Measurements from ENCODE around the gene DNM2. TPM values are rescaled to one million over a fixed set of nuclear protein-coding genes. Genes with fewer than 3 reads are reported as not detected.
A peak's percentile ranks its signal among the peaks of the same experiment; 100 is the strongest.
"Not testable (repeated sequence)": the region's sequence is repeated elsewhere in the genome, so short reads cannot be mapped to it uniquely, and the experiment has no call there.

DNM2 gene
- total and polyA plus RNA-seq, 2 of the 13 experiments (the other 11 are each of a cell fraction or from before 2014, with no cell fraction given), result 41.7 to 59.8 TPM

DNA sequence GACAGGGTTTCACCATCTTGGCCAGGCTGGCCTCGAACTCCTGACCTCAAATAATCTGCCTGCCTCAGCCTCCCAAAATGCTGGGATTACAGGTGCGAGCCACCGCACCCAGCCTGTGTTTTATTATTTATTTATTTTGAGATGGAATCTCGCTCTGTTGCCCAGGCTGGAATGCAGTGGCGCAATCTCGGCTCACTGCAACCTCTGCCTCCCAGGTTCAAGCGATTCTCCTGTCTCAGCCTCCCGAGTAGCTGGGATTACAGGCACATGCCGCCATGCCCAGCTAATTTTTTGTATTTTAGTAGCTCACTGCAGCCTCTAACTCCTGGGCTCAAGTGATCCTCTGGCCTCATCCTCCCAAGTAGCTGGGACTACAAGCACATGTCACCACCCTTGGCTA lies 159.7 kb downstream of the DNM2 start:
- DNase-seq (ENCODE audit: low spot score); H3K27me3 ChIP-seq (ENCODE audit: control insufficient read depth in 1 of 2, insufficient read depth in 2 of 2, low read length in 2 of 2); BruUV-seq (replicated peaks); H3K4me3 ChIP-seq (replicated peaks in 1 of 3; ENCODE audit: insufficient read depth in 1 of 3, low read depth in 2 of 3, low read length in 3 of 3); H2AFZ ChIP-seq (ENCODE audit: low read length); FAIRE-seq; H3K4me2 ChIP-seq (ENCODE audit: low read depth, low read length); H3K9me3 ChIP-seq (ENCODE audit: low read length); H3K9ac ChIP-seq (ENCODE audit: insufficient read depth, low read depth, low read length); ATAC-seq; H4K20me1 ChIP-seq (ENCODE audit: insufficient read depth, low read length); in situ Hi-C loops (cut with HindIII; ENCODE audit: extremely low pct_ligation_motif_present, low pct_unique_long_range_greater_than_20kb); CTCF ChIA-PET (ENCODE audit: low intra/inter-chr PET ratio, low total read pairs); H3K36me3 ChIP-seq (replicated peaks in 1 of 2; ENCODE audit: control insufficient read depth in 1 of 2, insufficient read depth in 2 of 2, low read length in 2 of 2): not testable (repeated sequence)
- POLR2A ChIA-PET, result interaction anchor here (1.2 kb wide), 1 partner anchor 42 kb away, joined by 5 read pairs; the partner anchor contains the start of gene TMED1
- intact Hi-C loops (cut with micrococcal nuclease; ENCODE audit: unreplicated experiment), result loop anchor here (10.0 kb wide), 1 partner anchor 47 kb away; the partner anchor contains the start of genes TIMM29 and YIPF2
- Histone ChIP-seq H3K27ac (ENCODE audit: extremely low read length, insufficient read depth, low read length) (peak overlapping the region; percentile 70), H3K4me1 (ENCODE audit: insufficient read depth, low read length) (peaks cover 87% of the 10 kb centered on the region), H3K79me2 (ENCODE audit: insufficient read depth, low read length) (peaks cover 82% of the 10 kb centered on the region)
- 90% methylated on average over 9 of the region's 9 CpGs for WGBS (ENCODE audit: low lambda C conversion rate)
- TF ChIP-seq TEAD3 (CRISPR knock-in tag; optimal IDR thresholded peaks at IDR 0.05; ENCODE audit: borderline replicate concordance) (peak; percentile 66), ZNF770 (CRISPR knock-in tag; IDR thresholded peaks at IDR 0.05) (peak; percentile 90), ZMYM3 (CRISPR knock-in tag; IDR thresholded peaks at IDR 0.05) (0 out of 2 replicates have a peak, but pooled peaks have one; percentile 15), ZNF121 (CRISPR knock-in tag; IDR thresholded peaks at IDR 0.05) (peak; percentile 88; the same call in 1 of the 2 replicates), CEBPG (CRISPR knock-in tag; IDR thresholded peaks at IDR 0.05) (peak; percentile 59; the same call in 1 of the 2 replicates), ZNF460 (CRISPR knock-in tag; IDR thresholded peaks at IDR 0.05; ENCODE audit: borderline replicate concordance) (peak; percentile 88), THAP11 (CRISPR knock-in tag; IDR thresholded peaks at IDR 0.05) (peak; percentile 49; the same call in 1 of the 2 replicates), ZBTB33 (CRISPR knock-in tag; IDR thresholded peaks at IDR 0.05) (0 out of 2 replicates have a peak, but pooled peaks have one; percentile 41)

Data from HepG2 (cell line).